B cell (primary cell): Measurements from ENCODE around the gene ADM5. TPM values are rescaled to one million over a fixed set of nuclear protein-coding genes. Genes with fewer than 3 reads are reported as not detected.

Experiments used
- ATAC-seq: fragments of 200-7000 bp; cut with Tn5 transposase; one replicate; pipeline ENCODE4 v1.10.0; 2021; ENCODE audit warnings: low read depth, mild to moderate bottlenecking, moderate number of reproducible peaks, moderate library complexity
- CTCF ChIA-PET: fragments of 350-600 bp; sonication (Branson Sonifier 250); formaldehyde crosslinking; loops from one replicate; lab custom pipeline; 2021; ENCODE audit warnings: antibody characterized with exemption, inconsistent platforms; lab: Charles Lee
- POLR2A ChIA-PET: fragments of 350-600 bp; sonication (Branson Sonifier 250); formaldehyde crosslinking; loops from one replicate; lab custom pipeline; 2021; ENCODE audit warnings: antibody characterized with exemption; lab: Charles Lee
- DNase-seq: peaks from one replicate; pipeline ENCODE4 v3.0.0; 2013
- H2AFZ ChIP-seq: 2 replicates; pipeline ENCODE4 v1.6.1; 2012; ENCODE audit warnings: mild to moderate bottlenecking, low read depth, low read length; ENCODE audit not compliant: insufficient read depth, poor library complexity, severe bottlenecking
- H3K27ac ChIP-seq, 2 donors: 1 replicate in 1 of 2; 2 replicates in 1 of 2; pipeline ENCODE4 v1.5.1; 2012 to 2013; ENCODE audit warnings: low read length in 2 of 2, mild to moderate bottlenecking in 2 of 2, moderate library complexity in 1 of 2
- H3K27me3 ChIP-seq, 4 experiments: fragments of 200-600 bp in 1 of 4; sonication (generic) in 1 of 4; replicated peaks in 1 of 4; 1 replicate in 2 of 4; 2 replicates in 2 of 4; pipeline versions ENCODE4 v1.6.1 to v1.7.0; 2013 to 2016; ENCODE audit warnings: low read length in 3 of 4, mild to moderate bottlenecking in 2 of 4, mixed read lengths in 1 of 4, moderate library complexity in 1 of 4; ENCODE audit not compliant: insufficient read depth in 4 of 4, control insufficient read depth in 3 of 4; ENCODE audit errors: control extremely low read depth in 1 of 4
- H3K36me3 ChIP-seq, 2 experiments: replicated peaks in 1 of 2; 1 replicate in 1 of 2; 2 replicates in 1 of 2; pipeline versions ENCODE4 v1.6.1 to v1.7.1; 2013; ENCODE audit warnings: low read length in 1 of 2; ENCODE audit not compliant: insufficient read depth in 2 of 2, control insufficient read depth in 1 of 2; ENCODE audit errors: control extremely low read depth in 1 of 2, extremely low read depth in 1 of 2
- H3K4me1 ChIP-seq, 2 donors: fragments of 200-600 bp in 1 of 2; sonication (generic) in 1 of 2; 1 replicate in 1 of 2; 2 replicates in 1 of 2; pipeline versions ENCODE4 v1.5.1 to v1.6.1; 2013 to 2017; ENCODE audit warnings: low read length in 2 of 2; ENCODE audit not compliant: control insufficient read depth in 2 of 2, insufficient read depth in 2 of 2
- H3K4me2 ChIP-seq: replicated peaks from 2 replicates; pipeline ENCODE3; 2012; ENCODE audit warnings: mild to moderate bottlenecking, low read depth, low read length; ENCODE audit not compliant: poor library complexity, severe bottlenecking
- H3K4me3 ChIP-seq, 5 experiments: fragments of 200-600 bp in 1 of 5; sonication (generic) in 1 of 5; 1 replicate in 3 of 5; 2 replicates in 2 of 5; pipeline versions ENCODE4 v1.5.1 to v1.7.0; 2011 to 2016; ENCODE audit warnings: low read length in 4 of 5, mild to moderate bottlenecking in 4 of 5, low read depth in 2 of 5, control low read depth in 1 of 5, moderate library complexity in 1 of 5; ENCODE audit not compliant: insufficient read depth in 1 of 5; ENCODE audit errors: control extremely low read depth in 1 of 5, extremely low read depth in 1 of 5
- H3K79me2 ChIP-seq: fragments of 200-600 bp; sonication (generic); one replicate; pipeline ENCODE4 v1.6.0; 2016; ENCODE audit warnings: low read length; ENCODE audit not compliant: control insufficient read depth, insufficient read depth
- H3K9ac ChIP-seq: fragments of 200-600 bp; sonication (generic); 2 replicates; pipeline ENCODE4 v1.6.1; 2017; ENCODE audit warnings: mild to moderate bottlenecking, low read length, moderate library complexity
- H3K9me3 ChIP-seq, 3 donors: one replicate each; pipeline versions ENCODE4 v1.6.1 to v1.7.1; 2013; ENCODE audit warnings: low read length in 2 of 3; ENCODE audit not compliant: control insufficient read depth in 2 of 3, insufficient read depth in 1 of 3; ENCODE audit errors: control extremely low read depth in 1 of 3
- H4K20me1 ChIP-seq: 2 replicates; pipeline ENCODE4 v1.6.0; 2012; ENCODE audit warnings: mild to moderate bottlenecking, low read length; ENCODE audit not compliant: insufficient read depth, control insufficient read depth, poor library complexity, severe bottlenecking
- H3K27ac Mint-ChIP-seq: one replicate; pipeline ENCODE4 v1.8.0; 2021; ENCODE audit warnings: mixed read lengths
- H3K27me3 Mint-ChIP-seq: one replicate; pipeline ENCODE4 v1.8.0; 2021; ENCODE audit warnings: mixed read lengths
- H3K4me1 Mint-ChIP-seq: one replicate; pipeline ENCODE4 v1.8.0; 2021; ENCODE audit warnings: mixed read lengths
- H3K4me3 Mint-ChIP-seq: one replicate; pipeline ENCODE4 v1.8.0; 2021; ENCODE audit warnings: mixed read lengths
- H3K9me3 Mint-ChIP-seq: one replicate; pipeline ENCODE4 v1.8.0; 2022; ENCODE audit warnings: mixed read lengths; ENCODE audit not compliant: insufficient read depth
- EZH2 ChIP-seq: IDR thresholded peaks from 2 replicates; pipeline ENCODE4 v1.6.1; 2012; ENCODE audit warnings: borderline replicate concordance, low read depth, mild to moderate bottlenecking, moderate library complexity, low read length; ENCODE audit not compliant: insufficient read depth, poor library complexity, severe bottlenecking
- WGBS: methylation state at CpG from one replicate; pipeline ENCODE4 v1.1.5; 2013; ENCODE audit warnings: missing lambda C conversion rate; ENCODE audit not compliant: insufficient coverage; 5-methylcytosine and 5-hydroxymethylcytosine counted together
- intact Hi-C: fragments of 100-400 bp; cut with micrococcal nuclease; formaldehyde crosslinking; loops from one replicate; pipeline ENCODE4 v1.10.0; 2022
- polyA plus RNA-seq: library from polyadenylated mRNA; depleted of rRNA; stranded (reverse); fragments of >200 nt; gene quantifications from 2 replicates; pipeline ENCODE4 v1.2.3, GENCODE V29; 2012
- total RNA-seq, 2 donors: library from RNA; stranded (reverse); fragments of 120-200 nt in 1 of 2; gene quantifications; 1 replicate in 1 of 2; 2 replicates in 1 of 2; pipeline versions ENCODE4 v1.2.3 to v1.2.4, GENCODE V29; 2013 to 2022
- TF ChIP-seq, protein P1 (sequence below): fragments of 200-600 bp; IDR thresholded peaks from one replicate; pipeline ENCODE4 v1.8.0; 2022; ENCODE audit warnings: antibody characterized with exemption, mild to moderate bottlenecking

The ADM5 gene
- total and polyA plus RNA-seq, 2 donors (not counting 1 experiment from before 2014, with no cell fraction given): 5.6 to 8.4 TPM

GRCh38 chr19:49676784-49677230 is 12.6 kb upstream of the ADM5 start:
- H3K27me3 Mint-ChIP-seq: no peaks in the 10 kb centered on the region
- WGBS: 1% methylated on average over 34 of the region's 34 CpGs
- H3K4me1 ChIP-seq: peaks cover 42 to 77% of the 10 kb centered on the region in 2 donors

More at GRCh38 chr19:49676784-49677230, 12.6 kb upstream of the ADM5 start:
- peak overlapping the region; percentile 88 to 98 (median 97) for H3K4me3 ChIP-seq
- no peaks in the 10 kb centered on the region for H3K9me3 Mint-ChIP-seq
- peak; percentile 100 for DNase-seq
- H3K4me1 Mint-ChIP-seq: peaks cover 64% of the 10 kb centered on the region
- CTCF ChIA-PET: interaction anchor here (0.6 to 6.5 kb wide), 19 partner anchors 9 to 224 kb away, joined by 3 to 50 read pairs (median 4); partner anchors contain the start of genes ALDH16A1, BCL2L12, FLT3LG and IRF3
- peak; percentile 69 for ATAC-seq
- H3K79me2 ChIP-seq: peaks cover 44% of the 10 kb centered on the region
- peaks cover 0 to 16% of the 10 kb centered on the region in 2 experiments for H3K36me3 ChIP-seq
- intact Hi-C loops: loop anchor here (1.0 to 10.0 kb wide), 11 partner anchors 12 to 592 kb away; partner anchors contain the start of genes AKT1S1, ALDH16A1, BCL2L12 and C19orf73
- H3K4me3 Mint-ChIP-seq: peak overlapping the region; percentile 100
- POLR2A ChIA-PET: interaction anchor here (0.6 to 6.7 kb wide), 15 partner anchors 9 to 340 kb away, joined by 3 to 53 read pairs (median 4); partner anchors contain the start of genes ALDH16A1, BCL2L12, FLT3LG and IRF3
- no peak for TF ChIP-seq EZH2
- TF ChIP-seq, protein P1, sequence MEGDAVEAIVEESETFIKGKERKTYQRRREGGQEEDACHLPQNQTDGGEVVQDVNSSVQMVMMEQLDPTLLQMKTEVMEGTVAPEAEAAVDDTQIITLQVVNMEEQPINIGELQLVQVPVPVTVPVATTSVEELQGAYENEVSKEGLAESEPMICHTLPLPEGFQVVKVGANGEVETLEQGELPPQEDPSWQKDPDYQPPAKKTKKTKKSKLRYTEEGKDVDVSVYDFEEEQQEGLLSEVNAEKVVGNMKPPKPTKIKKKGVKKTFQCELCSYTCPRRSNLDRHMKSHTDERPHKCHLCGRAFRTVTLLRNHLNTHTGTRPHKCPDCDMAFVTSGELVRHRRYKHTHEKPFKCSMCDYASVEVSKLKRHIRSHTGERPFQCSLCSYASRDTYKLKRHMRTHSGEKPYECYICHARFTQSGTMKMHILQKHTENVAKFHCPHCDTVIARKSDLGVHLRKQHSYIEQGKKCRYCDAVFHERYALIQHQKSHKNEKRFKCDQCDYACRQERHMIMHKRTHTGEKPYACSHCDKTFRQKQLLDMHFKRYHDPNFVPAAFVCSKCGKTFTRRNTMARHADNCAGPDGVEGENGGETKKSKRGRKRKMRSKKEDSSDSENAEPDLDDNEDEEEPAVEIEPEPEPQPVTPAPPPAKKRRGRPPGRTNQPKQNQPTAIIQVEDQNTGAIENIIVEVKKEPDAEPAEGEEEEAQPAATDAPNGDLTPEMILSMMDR: no peak
- H2AFZ ChIP-seq: peak overlapping the region; percentile 86
- H3K27ac Mint-ChIP-seq: peak overlapping the region; percentile 96
- peak overlapping the region; percentile 87 for H3K4me2 ChIP-seq
- H3K9me3 ChIP-seq: peaks cover 0 to 5% (median 0%) of the 10 kb centered on the region in 3 donors
- peak overlapping the region; percentile 92 for H3K9ac ChIP-seq
- H3K27ac ChIP-seq: peak overlapping the region; percentile 93 to 98
- peaks cover 44% of the 10 kb centered on the region for H4K20me1 ChIP-seq
- no peaks in the 10 kb centered on the region for H3K27me3 ChIP-seq
